ENCODE data around the gene UGT1A3.
"Not testable (repeated sequence)": the region's sequence is repeated elsewhere in the genome, so short reads cannot be mapped to it uniquely, and the experiment has no call there.

UGT1A3 gene

DNA sequence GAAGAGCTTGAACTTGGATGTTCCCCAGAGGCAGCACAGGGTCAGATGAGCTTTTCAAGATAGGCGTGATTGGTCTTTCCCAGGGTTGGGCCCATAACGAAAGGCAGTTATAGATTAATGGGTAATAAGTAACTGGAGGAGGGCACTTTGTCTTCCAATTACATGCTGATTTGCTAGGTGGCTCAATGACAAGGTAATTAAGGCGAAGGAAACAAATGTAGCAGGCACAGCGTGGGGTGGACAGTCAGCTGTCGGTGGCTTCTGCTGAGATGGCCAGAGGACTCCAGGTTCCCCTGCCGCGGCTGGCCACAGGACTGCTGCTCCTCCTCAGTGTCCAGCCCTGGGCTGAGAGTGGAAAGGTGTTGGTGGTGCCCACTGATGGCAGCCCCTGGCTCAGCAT, 10.3 kb upstream of the UGT1A3 start, which contains the start of gene UGT1A4:
Gene UGT1A4 (plus strand): TSS at position 185 of the 400 bp plus-strand sequence. CDS start 85 bp downstream, at position 270.
- peaks cover 0 to 5% of the 10 kb centered on the region in 2 donors for H3K27me3 ChIP-seq
- intact Hi-C loops (cut with DNase I; ENCODE audit: low total_unique reads) = no loop called here
- H3K4me3 ChIP-seq = no peak within 1 kb of the TSS
- no peak for DNase-seq
- TF ChIP-seq, protein P1, sequence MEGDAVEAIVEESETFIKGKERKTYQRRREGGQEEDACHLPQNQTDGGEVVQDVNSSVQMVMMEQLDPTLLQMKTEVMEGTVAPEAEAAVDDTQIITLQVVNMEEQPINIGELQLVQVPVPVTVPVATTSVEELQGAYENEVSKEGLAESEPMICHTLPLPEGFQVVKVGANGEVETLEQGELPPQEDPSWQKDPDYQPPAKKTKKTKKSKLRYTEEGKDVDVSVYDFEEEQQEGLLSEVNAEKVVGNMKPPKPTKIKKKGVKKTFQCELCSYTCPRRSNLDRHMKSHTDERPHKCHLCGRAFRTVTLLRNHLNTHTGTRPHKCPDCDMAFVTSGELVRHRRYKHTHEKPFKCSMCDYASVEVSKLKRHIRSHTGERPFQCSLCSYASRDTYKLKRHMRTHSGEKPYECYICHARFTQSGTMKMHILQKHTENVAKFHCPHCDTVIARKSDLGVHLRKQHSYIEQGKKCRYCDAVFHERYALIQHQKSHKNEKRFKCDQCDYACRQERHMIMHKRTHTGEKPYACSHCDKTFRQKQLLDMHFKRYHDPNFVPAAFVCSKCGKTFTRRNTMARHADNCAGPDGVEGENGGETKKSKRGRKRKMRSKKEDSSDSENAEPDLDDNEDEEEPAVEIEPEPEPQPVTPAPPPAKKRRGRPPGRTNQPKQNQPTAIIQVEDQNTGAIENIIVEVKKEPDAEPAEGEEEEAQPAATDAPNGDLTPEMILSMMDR (IDR thresholded peaks at IDR 0.05) = no peak
- H3K36me3 ChIP-seq = no peaks in the 10 kb centered on the region
- H3K9me3 ChIP-seq = no peaks in the 10 kb centered on the region
- no peak within 1 kb of the TSS for H3K27ac ChIP-seq
- H3K4me1 ChIP-seq = no peaks in the 10 kb centered on the region

DNA sequence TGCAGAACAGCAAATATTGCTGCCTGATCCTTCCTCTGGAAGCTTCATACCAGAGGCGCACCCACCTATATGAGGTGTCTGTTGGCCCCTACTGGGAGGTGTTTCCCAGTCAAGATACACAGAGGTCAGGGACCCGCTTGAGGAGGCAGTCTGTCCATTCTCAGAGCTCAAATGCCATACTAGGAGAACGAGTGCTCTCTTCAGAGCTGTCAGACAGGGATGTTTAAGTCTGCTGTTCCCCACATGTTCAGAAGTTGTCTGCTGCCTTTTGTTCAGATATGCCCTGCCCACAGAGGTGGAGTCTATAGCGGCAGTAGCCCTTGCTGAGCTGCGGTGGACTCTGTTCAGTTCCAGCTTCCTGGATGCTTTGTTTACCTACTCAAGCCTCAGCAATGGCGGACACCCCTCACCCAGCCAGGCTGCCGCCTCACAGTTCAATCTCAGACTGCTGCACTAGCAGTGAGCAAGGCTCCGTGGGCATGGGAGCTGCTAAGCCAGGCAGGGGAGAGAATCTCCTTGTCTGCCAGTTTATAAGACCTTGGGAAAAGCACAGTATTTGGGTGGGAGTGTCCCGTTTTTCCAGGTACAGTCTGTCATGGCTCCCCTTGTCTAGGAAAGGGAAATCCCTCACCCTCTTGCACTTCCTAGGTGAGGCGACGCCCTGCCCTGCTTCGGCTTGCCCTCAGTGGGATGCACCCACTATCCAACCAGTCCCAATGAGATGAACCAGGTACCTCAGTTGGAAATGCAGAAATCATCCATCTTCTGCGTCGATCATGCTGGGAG, 8.2 kb downstream of the UGT1A3 start:
- H3K4me3 ChIP-seq; DNase-seq; H3K4me1 ChIP-seq; H3K27me3 ChIP-seq; intact Hi-C loops (cut with DNase I; ENCODE audit: low total_unique reads); H3K27ac ChIP-seq; H3K9me3 ChIP-seq; H3K36me3 ChIP-seq: not testable (repeated sequence)

DNA sequence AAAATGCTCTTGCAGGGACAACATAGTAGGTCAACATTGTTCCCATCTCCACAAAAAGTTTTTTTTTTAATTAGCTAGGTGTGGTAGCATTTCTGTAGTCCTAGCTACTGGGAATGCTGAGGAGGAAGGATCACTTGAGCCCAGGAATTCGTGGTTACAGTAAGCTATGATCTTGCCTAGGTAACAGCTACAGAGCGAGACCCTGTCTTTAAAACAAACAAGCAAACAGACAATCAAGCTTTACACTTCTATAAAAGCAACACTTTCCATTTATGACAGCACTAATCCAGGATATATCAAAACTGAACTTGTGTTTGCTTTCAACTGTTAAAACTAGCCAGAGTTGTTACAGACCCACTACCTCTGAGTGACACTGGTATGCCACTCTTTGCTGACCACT, 12.0 kb downstream of the UGT1A3 start:
- intact Hi-C loops (cut with DNase I; ENCODE audit: low total_unique reads) = no loop called here
- peaks cover 0 to 5% of the 10 kb centered on the region in 2 donors for H3K27me3 ChIP-seq
- TF ChIP-seq, protein P1 (IDR thresholded peaks at IDR 0.05) = no peak

DNA sequence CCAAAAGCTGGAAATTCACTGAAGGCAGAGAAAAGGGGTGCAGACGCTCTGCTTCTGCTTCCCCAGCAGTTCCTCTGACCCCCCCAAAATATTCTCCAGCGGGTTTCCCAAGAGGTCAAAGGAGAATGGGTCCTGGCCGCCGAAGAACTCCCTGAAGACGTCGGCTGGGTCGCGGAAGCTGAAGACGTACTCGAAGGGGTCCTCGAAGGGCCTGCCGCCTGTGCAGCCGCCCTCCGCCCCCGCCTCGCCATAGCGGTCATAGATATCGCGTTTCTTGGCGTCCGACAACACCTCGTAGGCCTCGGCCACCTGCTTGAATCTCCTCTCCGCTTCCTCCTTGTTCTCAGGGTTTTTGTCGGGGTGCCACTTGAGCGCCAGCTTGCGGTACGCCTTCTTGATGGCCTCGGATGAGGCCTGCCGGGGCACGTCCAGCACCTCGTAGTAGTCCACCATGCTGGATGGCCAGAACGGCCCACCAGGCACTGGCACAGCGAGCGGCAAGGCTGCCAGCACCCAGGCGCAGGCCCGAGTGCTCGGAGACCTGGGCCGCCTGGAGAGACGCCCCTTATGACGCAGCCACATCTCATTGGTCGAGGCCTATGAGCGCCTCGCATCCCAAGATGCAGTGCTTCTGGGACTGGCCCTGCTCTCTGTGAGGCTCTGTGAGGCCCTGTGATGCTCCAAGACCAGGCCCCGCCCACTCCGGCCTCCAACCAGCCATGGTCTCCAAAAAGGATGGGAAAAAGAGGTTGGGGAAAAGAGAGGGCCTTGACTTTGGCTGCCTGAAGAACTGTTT, 14.8 kb downstream of the UGT1A3 start:
- TF ChIP-seq, protein P1 (IDR thresholded peaks at IDR 0.05) = no peak
- Histone ChIP-seq H3K9me3 (no peaks in the 10 kb centered on the region), H3K36me3 (no peaks in the 10 kb centered on the region), H3K27ac (no peak overlapping the region), H3K4me3 (no peak overlapping the region), H3K4me1 (no peaks in the 10 kb centered on the region), H3K27me3 (no peaks in the 10 kb centered on the region)
- intact Hi-C loops (cut with DNase I; ENCODE audit: low total_unique reads) = no loop called here
- no peak for DNase-seq

More for the DNA sequence above, 12.0 kb downstream of the UGT1A3 start:
- Histone ChIP-seq H3K9me3 (no peaks in the 10 kb centered on the region), H3K36me3 (no peaks in the 10 kb centered on the region), H3K27ac (no peak overlapping the region), H3K4me1 (no peaks in the 10 kb centered on the region), H3K4me3 (no peak overlapping the region)
- DNase-seq = no peak

- Histone ChIP-seq H3K4me3 (no peak overlapping the region), H3K9me3 (no peaks in the 10 kb centered on the region), H3K4me1 (no peaks in the 10 kb centered on the region), H3K36me3 (no peaks in the 10 kb centered on the region), H3K27ac (no peak overlapping the region), H3K27me3 (no peaks in the 10 kb centered on the region)
- intact Hi-C loops (cut with DNase I; ENCODE audit: low total_unique reads) = no loop called here
- DNase-seq = no peak
- TF ChIP-seq, protein P1 (IDR thresholded peaks at IDR 0.05) = no peak
These were observed 16.4 kb downstream of the UGT1A3 start for GRCh38 chr2:233745073-233745755.

- H3K4me3 ChIP-seq; H3K9me3 ChIP-seq; H3K27me3 ChIP-seq; H3K36me3 ChIP-seq; H3K27ac ChIP-seq; intact Hi-C loops (cut with DNase I; ENCODE audit: low total_unique reads); H3K4me1 ChIP-seq; DNase-seq: not testable (repeated sequence)
These were observed 17.0 kb downstream of the UGT1A3 start for GRCh38 chr2:233745838-233746237.
